ENCODE data around the gene SPATA9. TPM values are rescaled to one million over a fixed set of nuclear protein-coding genes. Genes with fewer than 3 reads are reported as not detected.

SPATA9 gene
- total and polyA plus RNA-seq, 9 of the 15 experiments (the other 6 are each of a cell fraction or from before 2014, with no cell fraction given) = 0.16 to 5.5 (median 0.39) TPM; not detected in 3

- no peak for TF ChIP-seq ZBTB5 (IDR thresholded peaks at IDR 0.05)
- TF ChIP-seq, protein P1, sequence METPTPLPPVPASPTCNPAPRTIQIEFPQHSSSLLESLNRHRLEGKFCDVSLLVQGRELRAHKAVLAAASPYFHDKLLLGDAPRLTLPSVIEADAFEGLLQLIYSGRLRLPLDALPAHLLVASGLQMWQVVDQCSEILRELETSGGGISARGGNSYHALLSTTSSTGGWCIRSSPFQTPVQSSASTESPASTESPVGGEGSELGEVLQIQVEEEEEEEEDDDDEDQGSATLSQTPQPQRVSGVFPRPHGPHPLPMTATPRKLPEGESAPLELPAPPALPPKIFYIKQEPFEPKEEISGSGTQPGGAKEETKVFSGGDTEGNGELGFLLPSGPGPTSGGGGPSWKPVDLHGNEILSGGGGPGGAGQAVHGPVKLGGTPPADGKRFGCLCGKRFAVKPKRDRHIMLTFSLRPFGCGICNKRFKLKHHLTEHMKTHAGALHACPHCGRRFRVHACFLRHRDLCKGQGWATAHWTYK (CRISPR knock-in tag; IDR thresholded peaks at IDR 0.05) = no peak
- TF ChIP-seq L3MBTL2 (IDR thresholded peaks at IDR 0.05) = no peak
- no peak for TF ChIP-seq POLR2G (IDR thresholded peaks at IDR 0.05; ENCODE audit: low read depth, low read length)
- TF ChIP-seq HSF4 (CRISPR knock-in tag; IDR thresholded peaks at IDR 0.05; ENCODE audit: borderline replicate concordance) = no peak
- TF ChIP-seq NFE2 (IDR thresholded peaks at IDR 0.05; ENCODE audit: low read depth) = peak; percentile 62
- TF ChIP-seq, protein P2, sequence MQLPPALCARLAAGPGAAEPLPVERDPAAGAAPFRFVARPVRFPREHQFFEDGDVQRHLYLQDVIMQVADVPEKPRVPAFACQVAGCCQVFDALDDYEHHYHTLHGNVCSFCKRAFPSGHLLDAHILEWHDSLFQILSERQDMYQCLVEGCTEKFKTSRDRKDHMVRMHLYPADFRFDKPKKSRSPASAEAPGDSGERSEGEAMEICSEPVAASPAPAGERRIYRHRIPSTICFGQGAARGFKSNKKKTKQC (CRISPR knock-in tag; IDR thresholded peaks at IDR 0.05) = no peak
- no peak for TF ChIP-seq TRIM25 (IDR thresholded peaks at IDR 0.05; ENCODE audit: borderline replicate concordance)
- no peak for TF ChIP-seq CBX8 (IDR thresholded peaks at IDR 0.05; ENCODE audit: borderline replicate concordance, extremely low read depth, low read depth, low read length, poor library complexity, severe bottlenecking)
- no peak for TF ChIP-seq TRIM28 (IDR thresholded peaks at IDR 0.05)
- no peak for TF ChIP-seq TAF7 (tag; IDR thresholded peaks at IDR 0.05)
- no peak for TF ChIP-seq KDM5B (IDR thresholded peaks at IDR 0.05; ENCODE audit: insufficient replicate concordance, low read depth, low read length)
- TF ChIP-seq CEBPG (CRISPR knock-in tag; IDR thresholded peaks at IDR 0.05) = no peak
- TF ChIP-seq CEBPG (tag; conservative IDR thresholded peaks at IDR 0.05 in 1 of 2, IDR thresholded peaks at IDR 0.05 in 1 of 2) = peak; percentile 39 to 79; a peak in 3 of 4 replicates
- no peak for TF ChIP-seq ZKSCAN8 (CRISPR knock-in tag; IDR thresholded peaks at IDR 0.05)
- no peak for TF ChIP-seq ZNF436 (CRISPR knock-in tag; IDR thresholded peaks at IDR 0.05)
- TF ChIP-seq GTF2A2 (tag; IDR thresholded peaks at IDR 0.05) = no peak
- TF ChIP-seq, protein P3, sequence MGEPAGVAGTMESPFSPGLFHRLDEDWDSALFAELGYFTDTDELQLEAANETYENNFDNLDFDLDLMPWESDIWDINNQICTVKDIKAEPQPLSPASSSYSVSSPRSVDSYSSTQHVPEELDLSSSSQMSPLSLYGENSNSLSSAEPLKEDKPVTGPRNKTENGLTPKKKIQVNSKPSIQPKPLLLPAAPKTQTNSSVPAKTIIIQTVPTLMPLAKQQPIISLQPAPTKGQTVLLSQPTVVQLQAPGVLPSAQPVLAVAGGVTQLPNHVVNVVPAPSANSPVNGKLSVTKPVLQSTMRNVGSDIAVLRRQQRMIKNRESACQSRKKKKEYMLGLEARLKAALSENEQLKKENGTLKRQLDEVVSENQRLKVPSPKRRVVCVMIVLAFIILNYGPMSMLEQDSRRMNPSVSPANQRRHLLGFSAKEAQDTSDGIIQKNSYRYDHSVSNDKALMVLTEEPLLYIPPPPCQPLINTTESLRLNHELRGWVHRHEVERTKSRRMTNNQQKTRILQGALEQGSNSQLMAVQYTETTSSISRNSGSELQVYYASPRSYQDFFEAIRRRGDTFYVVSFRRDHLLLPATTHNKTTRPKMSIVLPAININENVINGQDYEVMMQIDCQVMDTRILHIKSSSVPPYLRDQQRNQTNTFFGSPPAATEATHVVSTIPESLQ (CRISPR knock-in tag; IDR thresholded peaks at IDR 0.05) = no peak
- TF ChIP-seq RUNX1 (IDR thresholded peaks at IDR 0.05; ENCODE audit: low read depth) = no peak
- TF ChIP-seq CCNT2 (IDR thresholded peaks at IDR 0.05; ENCODE audit: borderline replicate concordance, extremely low read depth, insufficient read length, low read depth, low read length) = no peak
Measured at GRCh38 chr5:95713960-95714710, 31.3 kb upstream of the SPATA9 start (continued).
